Prostate gland (tissue), 2 donors: ENCODE data around the gene ZNF506.

Experiments
- POLR2AphosphoS5 ChIP-seq: sonication (generic); formaldehyde crosslinking; IDR thresholded peaks from one replicate; pipeline ENCODE4 v1.6.1; 2017; ENCODE audit warnings: antibody characterized with exemption
- TF ChIP-seq, protein P1 (sequence below), 4 experiments: fragments of 200-600 bp in 2 of 4; fragments of 450-650 bp in 2 of 4; sonication (generic) in 2 of 4; IDR thresholded peaks; 1 replicate in 3 of 4; 2 replicates in 1 of 4; pipeline ENCODE4 v1.5.1; 2016 to 2019; ENCODE audit warnings: antibody characterized with exemption in 4 of 4, mild to moderate bottlenecking in 2 of 4, moderate library complexity in 2 of 4

- TF ChIP-seq, protein P1, sequence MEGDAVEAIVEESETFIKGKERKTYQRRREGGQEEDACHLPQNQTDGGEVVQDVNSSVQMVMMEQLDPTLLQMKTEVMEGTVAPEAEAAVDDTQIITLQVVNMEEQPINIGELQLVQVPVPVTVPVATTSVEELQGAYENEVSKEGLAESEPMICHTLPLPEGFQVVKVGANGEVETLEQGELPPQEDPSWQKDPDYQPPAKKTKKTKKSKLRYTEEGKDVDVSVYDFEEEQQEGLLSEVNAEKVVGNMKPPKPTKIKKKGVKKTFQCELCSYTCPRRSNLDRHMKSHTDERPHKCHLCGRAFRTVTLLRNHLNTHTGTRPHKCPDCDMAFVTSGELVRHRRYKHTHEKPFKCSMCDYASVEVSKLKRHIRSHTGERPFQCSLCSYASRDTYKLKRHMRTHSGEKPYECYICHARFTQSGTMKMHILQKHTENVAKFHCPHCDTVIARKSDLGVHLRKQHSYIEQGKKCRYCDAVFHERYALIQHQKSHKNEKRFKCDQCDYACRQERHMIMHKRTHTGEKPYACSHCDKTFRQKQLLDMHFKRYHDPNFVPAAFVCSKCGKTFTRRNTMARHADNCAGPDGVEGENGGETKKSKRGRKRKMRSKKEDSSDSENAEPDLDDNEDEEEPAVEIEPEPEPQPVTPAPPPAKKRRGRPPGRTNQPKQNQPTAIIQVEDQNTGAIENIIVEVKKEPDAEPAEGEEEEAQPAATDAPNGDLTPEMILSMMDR (IDR thresholded peaks at IDR 0.05): no peak
- no peak for TF ChIP-seq POLR2AphosphoS5
Observed at GRCh38 chr19:19744641-19745040, 76.9 kb downstream of the ZNF506 start.
